HT1080 (cell line): Measurements from ENCODE around the gene QRFP. TPM values are rescaled to one million over a fixed set of nuclear protein-coding genes. Genes with fewer than 3 reads are reported as not detected.

ENCODE experiments used
- DNase-seq: peaks from one replicate; pipeline ENCODE4 v3.0.0-alpha.2; 2015; ENCODE audit warnings: low read depth
- total RNA-seq: library from RNA; depleted of rRNA; stranded (reverse); fragments of >200 nt; shearing (Covaris generic); gene quantifications from 2 replicates; pipeline ENCODE4 v1.2.3, GENCODE V29; 2014

Gene QRFP
- total RNA-seq, 1 experiment from 2014 or later = not detected

DNA sequence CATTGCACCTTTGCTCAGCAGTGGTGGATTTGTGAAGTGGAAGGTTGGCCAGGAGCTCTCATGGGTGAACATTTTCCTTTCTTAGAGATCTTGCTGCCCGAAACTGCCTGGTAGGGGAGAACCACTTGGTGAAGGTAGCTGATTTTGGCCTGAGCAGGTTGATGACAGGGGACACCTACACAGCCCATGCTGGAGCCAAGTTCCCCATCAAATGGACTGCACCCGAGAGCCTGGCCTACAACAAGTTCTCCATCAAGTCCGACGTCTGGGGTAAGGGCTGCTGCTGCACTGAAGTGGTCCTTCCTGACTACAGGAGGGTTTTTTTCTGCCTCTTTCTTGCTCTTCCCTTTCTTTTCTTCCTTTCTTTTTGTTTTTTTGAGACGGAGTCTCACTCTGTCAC is 21.8 kb downstream of the QRFP start:
- DNase-seq = no peak

DNA sequence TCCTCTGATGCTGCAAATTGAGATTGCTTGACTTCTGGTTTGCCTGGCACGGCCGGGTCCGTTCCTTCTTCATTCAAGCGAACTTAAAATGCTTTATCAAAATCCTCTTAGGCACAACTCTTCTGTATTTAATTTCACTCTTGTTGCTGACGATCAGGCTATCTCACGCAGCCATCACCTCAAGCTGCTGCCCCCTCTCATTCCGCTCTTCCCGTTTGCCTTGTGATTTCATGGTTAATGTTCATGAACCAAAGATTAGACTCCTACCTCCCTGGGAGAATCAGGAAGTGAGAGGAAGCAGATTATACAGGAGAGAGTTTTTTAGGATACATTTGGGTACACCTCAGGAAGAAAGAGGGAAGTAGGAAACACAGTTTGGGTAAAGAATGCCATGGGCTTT is 22.6 kb downstream of the QRFP start:
- DNase-seq = no peak

DNA sequence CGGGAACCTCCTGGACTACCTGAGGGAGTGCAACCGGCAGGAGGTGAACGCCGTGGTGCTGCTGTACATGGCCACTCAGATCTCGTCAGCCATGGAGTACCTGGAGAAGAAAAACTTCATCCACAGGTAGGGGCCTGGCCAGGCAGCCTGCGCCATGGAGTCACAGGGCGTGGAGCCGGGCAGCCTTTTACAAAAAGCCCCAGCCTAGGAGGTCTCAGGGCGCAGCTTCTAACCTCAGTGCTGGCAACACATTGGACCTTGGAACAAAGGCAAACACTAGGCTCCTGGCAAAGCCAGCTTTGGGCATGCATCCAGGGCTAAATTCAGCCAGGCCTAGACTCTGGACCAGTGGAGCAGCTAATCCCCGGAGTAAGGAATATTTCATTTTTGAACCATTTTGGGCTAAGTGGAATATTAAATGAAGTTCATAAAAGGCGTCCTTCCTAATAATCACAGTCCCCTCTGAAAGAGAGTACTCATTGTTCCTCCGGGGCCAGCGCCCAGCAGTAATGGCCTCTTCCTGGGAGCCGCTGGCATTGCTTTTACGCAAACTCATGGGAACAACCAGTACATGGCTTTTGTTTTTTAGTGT is 23.6 kb downstream of the QRFP start:
- no peak for DNase-seq

DNA sequence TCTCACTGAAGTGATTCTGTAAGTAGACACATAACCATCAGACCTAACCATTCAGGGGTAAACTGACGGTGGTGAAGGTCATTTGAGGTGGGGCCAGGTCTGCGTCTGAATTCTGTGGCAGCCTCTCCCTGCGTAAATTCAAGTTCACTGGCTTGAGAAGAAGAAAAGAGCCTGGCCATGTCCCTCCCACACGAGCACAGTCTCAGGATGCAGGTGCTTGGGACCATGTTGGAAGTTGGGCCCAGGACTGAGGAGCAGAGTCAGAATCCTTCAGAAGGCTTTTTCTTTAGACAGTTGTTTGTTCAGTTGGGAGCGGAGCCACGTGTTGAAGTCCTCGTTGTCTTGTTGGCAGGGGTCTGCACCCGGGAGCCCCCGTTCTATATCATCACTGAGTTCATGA is 24.1 kb downstream of the QRFP start:
- no peak for DNase-seq

DNA sequence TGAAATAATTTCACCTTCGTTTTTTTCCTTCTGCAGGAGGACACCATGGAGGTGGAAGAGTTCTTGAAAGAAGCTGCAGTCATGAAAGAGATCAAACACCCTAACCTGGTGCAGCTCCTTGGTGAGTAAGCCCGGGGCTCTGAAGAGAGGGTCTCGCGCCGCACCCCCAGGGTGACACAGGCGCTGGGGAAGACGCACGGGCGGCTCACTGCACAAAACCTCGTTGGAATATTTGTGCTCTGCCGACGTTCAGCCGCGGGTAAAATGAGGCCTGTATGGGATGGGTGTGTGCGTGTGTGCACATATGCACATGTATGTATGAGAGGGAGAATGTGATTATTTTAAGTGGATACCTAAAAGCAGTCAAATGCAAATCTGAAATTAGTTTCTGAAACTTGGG is 24.5 kb downstream of the QRFP start:
- no peak for DNase-seq

DNA sequence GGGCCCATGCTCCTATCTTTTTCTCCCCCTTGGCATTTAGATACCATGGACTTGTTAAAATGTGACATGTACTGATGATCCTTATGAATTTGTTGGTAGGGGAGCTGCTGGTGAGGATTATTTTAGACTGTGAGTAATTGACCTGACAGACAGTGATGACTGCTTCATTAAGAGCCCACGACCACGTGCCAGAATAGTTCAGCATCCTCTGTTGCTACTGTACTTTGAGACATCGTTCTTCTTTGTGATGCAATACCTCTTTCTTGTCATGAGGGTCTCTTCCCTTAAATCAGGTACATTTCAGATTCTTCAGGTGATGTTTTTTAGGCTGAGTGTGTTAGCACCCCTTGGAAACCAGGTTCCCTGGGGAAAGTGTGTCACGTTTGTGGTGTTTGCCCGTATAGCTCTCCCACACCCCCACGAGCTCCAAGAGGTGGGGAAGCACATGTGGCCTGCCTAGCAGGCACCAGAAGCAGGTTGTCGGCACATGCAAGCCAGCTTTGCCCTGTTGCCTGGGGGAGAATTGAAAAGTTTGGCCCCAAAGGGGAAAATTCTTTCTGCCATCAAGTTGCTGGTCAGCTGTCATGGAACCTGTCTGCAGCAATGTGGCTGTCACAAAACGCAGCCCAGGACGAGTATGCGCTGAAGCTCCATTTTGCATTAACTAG is 25.1 kb downstream of the QRFP start:
- no peak for DNase-seq

DNA sequence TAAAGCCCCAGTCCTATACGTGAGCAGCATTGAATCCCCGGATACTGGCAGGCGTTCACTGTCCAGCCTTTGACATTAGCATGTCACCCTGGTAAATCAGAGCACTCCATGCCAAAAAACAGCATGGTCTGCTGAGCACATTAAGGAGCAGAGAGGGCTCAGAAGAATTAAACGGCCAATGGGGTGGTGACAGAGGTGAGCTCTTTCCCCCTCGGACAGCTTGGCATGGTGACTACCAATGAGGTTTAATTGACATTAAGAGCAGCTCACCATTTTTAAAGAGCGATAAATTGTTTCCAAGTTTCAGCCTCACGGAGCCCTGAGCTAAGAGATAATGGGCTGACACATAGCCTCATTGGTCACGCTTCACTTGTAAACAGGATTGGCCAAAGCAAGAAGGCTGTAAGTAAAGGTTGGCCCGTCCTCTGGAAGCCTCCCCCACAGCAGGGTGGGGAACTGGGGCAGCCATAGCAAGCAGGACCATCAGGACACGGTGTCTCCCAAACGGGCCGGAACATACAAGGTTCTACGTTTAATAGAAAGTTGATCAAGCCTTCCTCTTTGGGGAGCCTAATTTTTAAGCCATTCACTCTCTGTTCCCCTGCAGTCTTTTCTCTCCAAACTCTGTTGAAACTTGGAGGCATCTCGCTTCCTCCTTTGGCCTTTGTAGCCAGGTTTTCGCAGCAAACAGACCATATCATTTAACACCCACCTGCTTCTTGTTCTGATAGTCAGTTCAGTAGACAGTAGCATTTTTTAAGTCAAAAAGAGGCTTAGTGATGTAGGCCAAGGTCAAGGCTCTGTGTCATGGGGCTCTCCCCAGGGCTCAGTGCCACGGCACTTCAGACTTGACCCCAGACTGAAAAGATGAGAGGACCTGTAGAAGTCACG is 25.9 kb downstream of the QRFP start:
- DNase-seq = no peak

DNA sequence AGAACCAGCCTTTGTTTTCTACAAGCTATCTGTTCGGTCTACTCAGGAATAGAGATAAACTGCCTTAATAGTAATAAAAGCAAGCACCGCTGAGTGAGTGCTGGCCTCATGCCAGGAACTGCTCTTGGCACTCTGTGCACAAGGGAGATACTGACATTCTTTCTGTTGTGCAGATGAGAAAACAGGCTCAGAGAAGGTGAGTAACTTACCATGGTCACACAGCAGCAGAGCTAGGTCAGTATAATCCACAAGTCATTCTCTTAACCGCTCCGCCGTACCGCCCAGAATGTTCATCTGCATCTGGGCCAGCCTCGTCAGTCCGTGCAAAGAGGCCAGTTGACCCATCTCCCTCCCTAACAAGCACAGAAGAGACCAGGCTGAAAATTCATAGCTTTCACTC is 27.4 kb downstream of the QRFP start:
- DNase-seq = no peak

DNA sequence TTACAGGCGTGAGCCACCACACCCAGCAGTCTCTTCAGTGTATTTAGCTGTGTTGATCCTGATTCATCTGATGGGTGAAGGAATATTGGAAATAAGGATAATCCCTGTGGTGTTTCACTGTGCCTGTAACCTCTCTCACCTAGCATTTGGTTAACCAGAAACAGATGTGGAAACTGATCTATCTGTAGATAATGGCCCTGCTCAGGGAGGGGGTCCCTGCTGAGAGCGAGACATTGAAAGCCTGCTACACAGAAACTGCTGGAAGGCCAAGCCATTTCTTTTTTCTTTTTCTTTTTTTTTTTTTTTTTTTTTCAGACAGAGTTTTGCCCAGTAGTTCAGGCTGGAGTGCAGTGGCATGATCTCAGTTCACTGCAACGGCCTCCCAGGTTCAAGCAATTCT is 28.4 kb downstream of the QRFP start:
- no peak for DNase-seq

DNA sequence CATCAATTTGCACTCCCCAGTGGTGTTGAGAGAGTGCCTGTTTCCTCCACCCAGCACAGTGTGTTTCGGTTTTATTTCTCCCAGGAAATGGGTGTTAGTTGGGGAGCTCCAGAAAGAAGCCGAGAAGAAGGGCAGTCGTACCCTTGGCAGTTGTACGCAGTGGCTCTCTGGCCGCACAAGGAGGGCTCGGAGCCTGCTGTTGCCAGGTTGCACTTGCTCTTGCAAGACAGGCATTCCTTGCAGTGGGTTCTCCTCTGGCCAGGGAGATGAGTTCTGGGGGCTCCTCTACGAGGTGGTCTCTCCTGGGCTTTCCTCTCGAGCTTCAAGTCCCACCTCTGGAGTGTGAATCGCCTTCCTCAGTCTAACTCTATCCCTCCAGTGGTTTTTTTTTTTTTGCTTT is 29.1 kb downstream of the QRFP start:
- DNase-seq = no peak

DNA sequence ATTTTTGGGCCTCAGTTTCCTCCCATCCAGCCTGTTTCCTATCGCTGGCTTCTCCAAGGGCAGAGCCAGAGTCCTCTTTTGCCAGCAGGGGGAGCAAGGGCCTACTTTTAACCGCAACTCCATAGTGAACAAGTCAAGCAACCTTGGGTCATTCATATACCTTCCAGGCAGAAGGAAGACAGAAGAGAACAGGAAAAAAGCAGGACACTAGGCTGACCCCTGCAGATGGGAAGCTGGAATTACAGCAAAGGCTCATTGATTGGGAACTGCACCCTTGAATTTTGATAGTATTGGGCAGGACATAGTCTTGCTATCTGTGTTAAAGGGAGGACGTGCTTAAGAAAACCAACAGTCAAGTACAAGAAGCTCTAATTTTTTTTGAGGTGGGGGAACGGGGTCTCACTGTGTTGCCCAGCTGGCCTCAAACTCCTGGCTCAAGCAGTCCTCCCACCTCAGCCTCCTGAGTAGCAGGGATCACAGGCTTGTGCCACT is 30.1 kb downstream of the QRFP start:
- peak; percentile 89 for DNase-seq

DNA sequence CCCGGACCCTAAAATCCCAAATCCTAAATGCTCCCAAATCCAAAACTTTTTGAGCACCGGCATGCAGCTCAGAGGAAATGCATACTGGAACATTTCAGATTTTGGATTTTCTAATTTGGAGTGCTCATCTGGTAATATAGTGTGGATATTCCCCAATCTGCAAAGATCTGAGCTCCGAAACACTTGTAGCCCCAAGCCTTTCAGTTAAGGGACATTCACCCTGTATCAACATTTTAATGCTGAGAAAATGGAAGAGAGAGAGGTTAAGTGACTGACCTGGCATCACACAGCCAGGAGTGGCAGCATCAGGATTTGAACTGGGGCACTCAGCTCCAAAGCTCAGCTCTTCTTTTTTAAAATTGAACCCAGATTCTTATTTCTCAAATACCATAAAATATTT is 30.7 kb downstream of the QRFP start:
- DNase-seq = no peak

DNA sequence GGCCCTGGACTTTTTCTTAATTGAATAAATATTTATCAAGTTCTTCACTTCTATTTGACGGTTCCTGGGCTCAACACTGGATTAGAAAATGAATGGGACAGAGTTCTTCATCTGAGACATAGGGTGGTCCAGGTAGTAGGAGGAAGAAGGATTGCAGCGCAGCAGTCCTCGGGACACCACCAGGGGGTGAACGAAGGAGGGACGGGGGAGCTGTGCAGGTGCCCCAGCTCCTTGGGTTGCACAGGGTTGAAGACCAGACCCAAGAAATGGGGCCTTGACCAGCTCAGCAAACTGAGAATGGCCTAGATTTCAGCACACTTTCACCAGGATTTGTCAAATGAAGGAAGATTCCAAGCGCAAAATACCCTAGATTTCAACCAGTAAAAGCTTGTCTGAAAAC is 32.1 kb downstream of the QRFP start:
- DNase-seq = no peak

DNA sequence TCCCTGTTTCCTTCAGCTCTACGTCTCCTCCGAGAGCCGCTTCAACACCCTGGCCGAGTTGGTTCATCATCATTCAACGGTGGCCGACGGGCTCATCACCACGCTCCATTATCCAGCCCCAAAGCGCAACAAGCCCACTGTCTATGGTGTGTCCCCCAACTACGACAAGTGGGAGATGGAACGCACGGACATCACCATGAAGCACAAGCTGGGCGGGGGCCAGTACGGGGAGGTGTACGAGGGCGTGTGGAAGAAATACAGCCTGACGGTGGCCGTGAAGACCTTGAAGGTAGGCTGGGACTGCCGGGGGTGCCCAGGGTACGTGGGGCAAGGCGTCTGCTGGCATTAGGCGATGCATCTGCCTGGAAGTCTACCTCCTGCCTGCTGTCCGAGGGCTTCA is 33.9 kb downstream of the QRFP start:
- no peak for DNase-seq

DNA sequence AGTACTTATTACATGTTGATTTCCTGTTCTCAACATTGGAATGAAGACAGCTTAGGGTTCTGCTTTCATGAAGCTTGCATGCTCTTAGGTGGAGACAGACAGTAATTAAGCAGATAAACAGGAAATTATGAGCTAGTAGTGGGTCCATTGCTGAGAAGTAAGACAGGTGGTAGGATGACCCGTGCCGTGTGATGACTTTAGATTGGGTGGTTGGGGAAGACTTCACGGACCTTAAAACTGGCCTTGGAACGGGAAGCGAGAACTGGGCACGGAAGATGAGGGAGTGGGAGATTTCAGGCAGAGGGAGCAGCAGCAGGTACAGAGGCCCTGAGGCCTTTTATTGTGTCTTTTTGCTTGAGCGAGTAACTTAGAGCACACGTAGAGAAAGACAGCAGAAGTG is 34.4 kb downstream of the QRFP start:
- DNase-seq = no peak

DNA sequence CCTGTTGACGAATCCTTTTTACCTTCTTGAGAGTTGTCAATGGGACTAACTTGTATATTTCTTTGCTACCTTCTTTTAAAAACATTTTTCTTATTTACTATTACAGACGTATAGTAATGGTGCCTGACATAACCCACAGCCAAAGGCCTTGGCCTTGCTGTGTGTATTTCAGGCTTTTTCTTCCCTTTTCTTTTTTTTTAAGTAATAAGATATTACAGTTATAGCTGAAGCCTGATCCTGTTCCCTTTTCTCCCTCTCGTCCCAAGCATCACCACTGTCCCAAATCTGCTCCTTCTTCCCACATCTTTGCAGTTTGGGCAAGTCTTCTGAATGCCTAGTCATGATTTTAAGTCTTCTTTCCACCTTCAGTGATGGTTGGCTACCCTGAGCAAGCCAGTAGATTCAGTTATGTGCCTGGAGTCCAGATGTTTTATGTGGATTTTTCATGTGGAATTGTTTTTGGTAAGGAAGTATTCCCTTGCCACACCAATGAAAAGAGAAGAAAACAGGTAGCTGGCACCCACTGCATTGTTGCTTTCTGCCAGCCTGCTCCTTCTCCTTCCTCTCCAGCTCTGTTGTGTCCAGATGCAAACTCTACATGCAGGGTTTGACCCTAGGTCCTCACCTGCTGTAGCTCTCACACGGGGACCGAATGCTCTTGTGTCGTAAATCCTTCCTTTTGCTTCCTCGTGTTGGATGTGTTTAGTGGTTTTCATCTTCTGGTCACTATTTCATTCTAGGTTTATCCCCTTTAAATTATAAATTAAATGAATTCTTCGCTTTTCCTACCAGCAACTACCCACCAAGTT is 35.0 kb downstream of the QRFP start:
- no peak for DNase-seq

DNA sequence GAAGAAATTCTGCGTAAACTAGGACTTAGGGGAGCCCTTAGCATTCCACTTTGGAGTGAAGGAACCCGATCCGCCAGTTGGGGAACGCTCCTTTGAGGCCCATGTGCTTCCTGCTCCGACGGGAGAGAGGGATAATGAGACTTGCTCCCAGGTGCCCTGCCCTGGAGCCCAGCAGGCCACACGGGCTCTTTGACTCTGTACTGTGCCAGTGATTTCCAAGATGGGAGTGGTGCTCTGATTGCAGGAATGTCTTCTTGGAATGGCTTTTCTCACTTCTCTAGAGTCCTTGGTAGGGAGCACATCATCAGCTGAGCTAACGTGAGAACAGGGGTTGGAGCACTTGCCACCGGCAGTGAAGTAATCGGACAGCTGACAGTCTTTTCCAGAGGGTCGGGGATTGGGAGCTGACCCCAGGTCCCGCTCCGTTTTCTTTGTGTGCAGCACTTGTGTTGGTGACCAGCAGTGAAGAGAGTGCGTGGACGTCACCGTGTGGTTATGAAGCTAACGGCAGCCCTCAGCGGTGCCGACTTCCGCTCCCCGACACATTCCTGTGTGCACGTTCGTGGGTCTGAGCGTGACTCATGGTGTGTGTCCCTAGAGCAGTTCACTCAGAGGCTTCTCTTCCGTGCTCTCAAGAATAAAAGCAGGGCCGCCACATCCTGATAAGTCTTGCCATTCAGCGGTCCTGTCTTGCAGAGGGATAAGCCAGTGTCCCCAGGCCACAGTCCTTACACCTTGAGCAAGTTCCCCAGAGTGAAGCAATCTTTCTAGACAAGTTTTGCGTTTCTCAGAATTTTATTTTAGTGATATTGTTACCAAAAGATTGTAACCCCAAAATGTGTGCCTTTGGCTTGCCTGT is 35.9 kb downstream of the QRFP start:
- peak; percentile 97 for DNase-seq

DNA sequence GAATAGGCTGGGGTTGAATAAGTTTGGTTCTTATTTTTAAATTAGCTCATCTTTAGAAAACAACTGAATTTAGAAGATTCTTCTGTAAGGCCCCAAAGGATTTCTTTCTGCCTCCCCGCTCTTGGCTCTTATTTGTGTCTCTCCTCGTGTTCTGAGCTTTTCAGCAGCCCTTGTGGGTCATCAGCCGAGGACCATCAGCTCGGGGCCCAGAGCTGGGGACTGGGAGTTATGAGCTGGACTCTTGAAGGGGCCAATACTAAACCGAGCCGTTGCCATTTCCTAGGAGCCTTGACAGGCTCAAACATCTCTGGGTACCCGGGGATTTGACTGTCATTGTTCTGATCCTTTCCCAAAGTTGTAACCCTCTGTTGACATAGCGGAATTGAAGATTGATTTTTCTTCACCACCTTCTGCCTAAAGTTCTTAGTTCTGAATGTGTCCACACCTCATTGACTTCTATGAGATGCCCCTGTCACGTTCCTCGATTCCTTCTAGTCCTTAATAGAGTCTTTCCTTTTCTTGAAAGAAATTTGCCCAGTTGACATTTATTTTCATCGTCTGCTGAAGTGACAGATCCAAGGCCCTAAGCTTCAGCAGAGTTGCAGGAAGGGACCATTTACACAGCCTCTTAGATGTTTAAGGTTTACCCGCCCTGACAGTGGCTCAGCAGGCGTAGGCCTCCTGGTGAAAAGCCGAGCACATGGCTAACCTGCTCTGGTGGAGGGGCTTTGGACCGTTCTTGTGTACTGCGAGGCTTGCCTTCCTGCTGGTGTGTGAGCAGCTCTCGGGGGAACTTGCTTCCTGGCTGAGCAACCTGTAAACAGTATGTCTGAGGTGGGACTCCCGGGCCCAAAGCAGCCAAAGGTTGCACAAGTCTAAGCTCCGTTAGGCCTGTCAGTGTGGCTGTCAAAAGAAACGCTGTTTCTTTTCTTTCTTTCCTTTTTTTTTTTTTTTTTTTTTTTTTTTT is 37.6 kb downstream of the QRFP start:
- DNase-seq = no peak
